ENCODE results near the gene TRANK1.

The TRANK1 gene

DNA sequence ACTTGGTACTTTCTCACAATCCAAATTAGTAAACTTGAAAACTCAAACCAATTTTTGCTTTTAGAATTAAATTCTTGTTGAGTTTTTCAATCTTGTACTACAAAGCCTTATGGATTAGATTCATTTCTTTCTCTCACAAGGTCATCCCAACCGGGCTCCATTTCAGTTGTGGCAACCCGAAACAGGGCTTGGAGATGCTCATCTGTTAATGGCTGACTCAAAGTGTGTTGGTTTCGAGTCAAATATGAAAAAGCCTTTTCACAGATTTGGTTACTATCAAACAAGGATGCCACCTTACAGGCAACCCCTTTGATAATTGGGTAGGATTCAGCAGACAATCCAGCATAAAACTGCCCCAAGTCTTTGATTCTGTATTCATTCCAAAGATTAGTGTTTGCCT, 46.3 kb upstream of the TRANK1 start:
- H2AFZ ChIP-seq, result no peak overlapping the region
- H3K79me2 ChIP-seq, result peaks cover 30% of the 10 kb centered on the region
- no peaks in the 10 kb centered on the region for H3K27me3 ChIP-seq (ENCODE audit: control insufficient read depth, insufficient read depth, low read length)
- peak overlapping the region; percentile 89 for H3K4me3 ChIP-seq (ENCODE audit: low read depth, low read length)
- no peaks in the 10 kb centered on the region for H3K36me3 ChIP-seq (ENCODE audit: control insufficient read depth, insufficient read depth, low read length)
- no peak overlapping the region for H3K9ac ChIP-seq
- peaks cover 20% of the 10 kb centered on the region for H3K4me1 ChIP-seq
- H3K27ac ChIP-seq, result peak overlapping the region; percentile 98
- TF ChIP-seq, protein P1, sequence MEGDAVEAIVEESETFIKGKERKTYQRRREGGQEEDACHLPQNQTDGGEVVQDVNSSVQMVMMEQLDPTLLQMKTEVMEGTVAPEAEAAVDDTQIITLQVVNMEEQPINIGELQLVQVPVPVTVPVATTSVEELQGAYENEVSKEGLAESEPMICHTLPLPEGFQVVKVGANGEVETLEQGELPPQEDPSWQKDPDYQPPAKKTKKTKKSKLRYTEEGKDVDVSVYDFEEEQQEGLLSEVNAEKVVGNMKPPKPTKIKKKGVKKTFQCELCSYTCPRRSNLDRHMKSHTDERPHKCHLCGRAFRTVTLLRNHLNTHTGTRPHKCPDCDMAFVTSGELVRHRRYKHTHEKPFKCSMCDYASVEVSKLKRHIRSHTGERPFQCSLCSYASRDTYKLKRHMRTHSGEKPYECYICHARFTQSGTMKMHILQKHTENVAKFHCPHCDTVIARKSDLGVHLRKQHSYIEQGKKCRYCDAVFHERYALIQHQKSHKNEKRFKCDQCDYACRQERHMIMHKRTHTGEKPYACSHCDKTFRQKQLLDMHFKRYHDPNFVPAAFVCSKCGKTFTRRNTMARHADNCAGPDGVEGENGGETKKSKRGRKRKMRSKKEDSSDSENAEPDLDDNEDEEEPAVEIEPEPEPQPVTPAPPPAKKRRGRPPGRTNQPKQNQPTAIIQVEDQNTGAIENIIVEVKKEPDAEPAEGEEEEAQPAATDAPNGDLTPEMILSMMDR (IDR thresholded peaks at IDR 0.05), result no peak
- H3K9me3 ChIP-seq (ENCODE audit: control insufficient read depth, low read length), result no peaks in the 10 kb centered on the region
- H3K4me2 ChIP-seq (ENCODE audit: low read length), result peak overlapping the region; percentile 46

DNA sequence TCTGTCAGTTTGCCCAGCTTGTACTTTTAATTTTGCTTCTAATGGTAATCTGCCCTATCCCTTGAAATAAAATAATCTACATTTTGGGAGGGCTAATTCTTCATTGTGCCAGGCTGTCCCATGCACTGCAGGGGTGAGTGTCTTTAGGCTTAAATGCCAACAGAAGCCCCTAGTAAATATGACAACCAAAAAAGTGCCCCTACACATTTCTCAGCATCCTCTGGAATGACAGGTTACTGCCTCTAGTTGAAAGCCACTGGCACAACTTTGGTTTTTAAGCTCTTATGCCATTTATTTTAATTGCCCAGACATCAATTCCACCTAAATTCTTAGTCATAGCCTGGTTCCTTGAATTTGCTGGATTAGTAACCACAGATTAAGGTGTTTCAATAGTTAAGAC, 44.7 kb upstream of the TRANK1 start:
- Histone ChIP-seq H3K4me3 (ENCODE audit: low read depth, low read length) (no peak overlapping the region), H3K36me3 (ENCODE audit: control insufficient read depth, insufficient read depth, low read length) (no peaks in the 10 kb centered on the region), H3K79me2 (peaks cover 30% of the 10 kb centered on the region), H3K4me1 (peaks cover 20% of the 10 kb centered on the region), H2AFZ (no peak overlapping the region), H3K9ac (no peak overlapping the region), H3K27ac (no peak overlapping the region), H3K27me3 (ENCODE audit: control insufficient read depth, insufficient read depth, low read length) (no peaks in the 10 kb centered on the region), H3K9me3 (ENCODE audit: control insufficient read depth, low read length) (no peaks in the 10 kb centered on the region), H3K4me2 (ENCODE audit: low read length) (peak overlapping the region; percentile 37)
- TF ChIP-seq, protein P1 (IDR thresholded peaks at IDR 0.05), result no peak

DNA sequence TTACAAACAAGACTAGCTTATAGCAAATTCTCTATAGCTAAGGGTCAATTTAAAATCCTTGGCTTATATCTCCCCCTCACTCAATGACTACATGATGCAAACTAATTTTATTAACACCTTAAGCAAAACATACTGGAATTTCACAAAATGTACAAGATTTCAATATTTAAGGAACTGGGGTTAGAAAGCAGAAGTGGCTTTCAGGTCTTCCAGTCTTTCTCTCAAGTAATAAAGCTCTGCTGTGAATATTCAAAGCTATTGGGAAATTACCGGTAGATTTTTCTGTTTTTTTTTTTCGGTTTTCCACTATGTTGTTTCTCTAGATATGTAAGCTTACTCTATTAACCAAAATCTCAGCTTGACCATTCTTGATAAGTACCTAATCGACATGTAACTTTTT, 44.2 kb upstream of the TRANK1 start:
- H2AFZ ChIP-seq, result no peak overlapping the region
- no peaks in the 10 kb centered on the region for H3K9me3 ChIP-seq (ENCODE audit: control insufficient read depth, low read length)
- no peaks in the 10 kb centered on the region for H3K36me3 ChIP-seq (ENCODE audit: control insufficient read depth, insufficient read depth, low read length)
- TF ChIP-seq, protein P1 (IDR thresholded peaks at IDR 0.05), result no peak
- peaks cover 20% of the 10 kb centered on the region for H3K4me1 ChIP-seq
- H3K27me3 ChIP-seq (ENCODE audit: control insufficient read depth, insufficient read depth, low read length), result no peaks in the 10 kb centered on the region
- peaks cover 30% of the 10 kb centered on the region for H3K79me2 ChIP-seq
- peak overlapping the region; percentile 37 for H3K4me2 ChIP-seq (ENCODE audit: low read length)
- H3K9ac ChIP-seq, result no peak overlapping the region
- no peak overlapping the region for H3K4me3 ChIP-seq (ENCODE audit: low read depth, low read length)
- no peak overlapping the region for H3K27ac ChIP-seq

DNA sequence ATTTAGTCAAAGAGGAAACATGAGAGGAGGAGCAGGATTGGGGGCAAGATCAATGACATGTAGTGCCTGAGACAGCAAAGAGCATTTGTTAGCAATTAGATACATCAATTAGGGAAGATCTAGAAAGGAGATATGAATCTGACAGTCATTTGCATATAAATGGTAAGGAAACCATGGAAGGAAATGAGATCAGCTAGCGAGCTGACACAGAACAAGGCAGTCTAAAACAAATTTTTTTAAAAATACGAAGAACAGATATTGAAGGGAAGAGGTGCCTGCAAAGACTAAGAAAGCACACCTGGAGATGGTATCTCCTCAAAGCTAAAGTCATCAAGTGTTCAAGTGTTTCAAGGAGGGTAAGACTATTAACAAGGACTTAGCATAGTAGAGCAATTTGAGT, 43.5 kb upstream of the TRANK1 start:
- Histone ChIP-seq H3K4me2 (ENCODE audit: low read length) (peak overlapping the region; percentile 7), H3K4me1 (peaks cover 20% of the 10 kb centered on the region), H3K27me3 (ENCODE audit: control insufficient read depth, insufficient read depth, low read length) (no peaks in the 10 kb centered on the region), H3K79me2 (peaks cover 30% of the 10 kb centered on the region), H2AFZ (no peak overlapping the region), H3K9me3 (ENCODE audit: control insufficient read depth, low read length) (no peaks in the 10 kb centered on the region), H3K27ac (no peak overlapping the region), H3K4me3 (ENCODE audit: low read depth, low read length) (no peak overlapping the region), H3K36me3 (ENCODE audit: control insufficient read depth, insufficient read depth, low read length) (no peaks in the 10 kb centered on the region), H3K9ac (no peak overlapping the region)
- TF ChIP-seq, protein P1 (IDR thresholded peaks at IDR 0.05), result no peak

DNA sequence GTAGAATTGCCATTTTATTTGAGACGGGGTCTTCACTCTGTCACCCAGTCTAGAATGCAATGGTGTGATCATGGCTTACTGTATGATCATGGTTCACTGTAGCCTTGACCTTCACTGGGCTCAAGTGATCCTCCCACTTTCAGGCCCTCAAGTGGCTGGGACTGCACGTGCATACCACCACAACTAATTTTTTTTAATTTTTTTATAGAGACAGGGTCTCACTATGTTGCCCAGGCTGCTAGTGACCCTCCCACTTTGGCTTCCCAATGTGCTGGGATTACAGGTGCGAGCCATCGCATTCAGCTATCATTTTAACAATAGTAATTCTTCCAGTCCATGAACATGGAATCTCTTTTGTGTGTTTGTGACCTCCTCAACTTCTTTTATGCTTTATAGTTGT, 36.2 kb upstream of the TRANK1 start:
- no peak overlapping the region for H3K27ac ChIP-seq
- no peaks in the 10 kb centered on the region for H3K36me3 ChIP-seq (ENCODE audit: control insufficient read depth, insufficient read depth, low read length)
- no peaks in the 10 kb centered on the region for H3K27me3 ChIP-seq (ENCODE audit: control insufficient read depth, insufficient read depth, low read length)
- H2AFZ ChIP-seq, result no peak overlapping the region
- H3K4me3 ChIP-seq (ENCODE audit: low read depth, low read length), result no peak overlapping the region
- no peaks in the 10 kb centered on the region for H3K79me2 ChIP-seq
- TF ChIP-seq, protein P1 (IDR thresholded peaks at IDR 0.05), result no peak
- no peak overlapping the region for H3K9ac ChIP-seq
- no peaks in the 10 kb centered on the region for H3K9me3 ChIP-seq (ENCODE audit: control insufficient read depth, low read length)
- no peak overlapping the region for H3K4me2 ChIP-seq (ENCODE audit: low read length)
- H3K4me1 ChIP-seq, result no peaks in the 10 kb centered on the region
